ENCODE results near the gene PRM2. TPM values are rescaled to one million over a fixed set of nuclear protein-coding genes. Genes with fewer than 3 reads are reported as not detected.

PRM2 gene
- total and polyA plus RNA-seq, 12 donors = not detected

DNA sequence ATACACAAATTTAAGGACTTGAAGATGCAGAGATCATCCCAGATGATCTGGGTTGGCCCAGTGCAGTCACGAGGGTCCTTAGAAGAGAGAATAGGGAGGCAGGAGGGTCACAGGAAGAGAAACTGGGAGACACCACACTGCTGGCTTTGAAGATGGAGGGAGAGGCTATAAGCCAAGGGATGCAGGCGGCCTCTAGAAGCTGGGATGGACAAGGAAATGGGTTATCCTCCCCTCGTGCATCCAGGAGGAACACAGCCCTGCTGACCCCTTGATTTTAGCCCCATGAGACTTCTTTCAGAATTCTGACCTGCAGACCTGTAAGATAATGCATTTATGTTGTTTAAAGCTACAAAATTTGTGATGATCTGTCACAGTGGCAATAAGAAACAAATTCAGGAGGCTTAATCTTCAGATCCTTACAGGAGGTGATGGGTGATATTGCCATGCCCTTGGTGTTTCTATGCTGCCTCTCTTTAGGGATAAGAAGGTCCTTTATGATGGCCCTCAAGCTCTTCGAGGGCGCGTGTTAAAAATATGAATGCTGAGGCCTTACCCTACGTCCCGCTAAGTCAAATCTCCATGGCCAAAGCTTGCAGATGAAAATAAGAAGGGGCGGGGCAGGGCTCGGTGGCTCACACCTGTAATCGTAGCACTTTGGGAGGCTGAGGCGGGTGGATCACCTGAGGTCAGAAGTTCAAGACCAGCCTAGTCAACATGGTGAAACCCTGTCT lies 1.5 kb upstream of the PRM2 start:
- 87 to 89% methylated on average over 12 of the region's 12 CpGs for WGBS, 2 donors
- peaks cover 0 to 3% (median 0%) of the 10 kb centered on the region in 11 donors for H3K9me3 ChIP-seq
- H3K27ac ChIP-seq = no peak overlapping the region

DNA sequence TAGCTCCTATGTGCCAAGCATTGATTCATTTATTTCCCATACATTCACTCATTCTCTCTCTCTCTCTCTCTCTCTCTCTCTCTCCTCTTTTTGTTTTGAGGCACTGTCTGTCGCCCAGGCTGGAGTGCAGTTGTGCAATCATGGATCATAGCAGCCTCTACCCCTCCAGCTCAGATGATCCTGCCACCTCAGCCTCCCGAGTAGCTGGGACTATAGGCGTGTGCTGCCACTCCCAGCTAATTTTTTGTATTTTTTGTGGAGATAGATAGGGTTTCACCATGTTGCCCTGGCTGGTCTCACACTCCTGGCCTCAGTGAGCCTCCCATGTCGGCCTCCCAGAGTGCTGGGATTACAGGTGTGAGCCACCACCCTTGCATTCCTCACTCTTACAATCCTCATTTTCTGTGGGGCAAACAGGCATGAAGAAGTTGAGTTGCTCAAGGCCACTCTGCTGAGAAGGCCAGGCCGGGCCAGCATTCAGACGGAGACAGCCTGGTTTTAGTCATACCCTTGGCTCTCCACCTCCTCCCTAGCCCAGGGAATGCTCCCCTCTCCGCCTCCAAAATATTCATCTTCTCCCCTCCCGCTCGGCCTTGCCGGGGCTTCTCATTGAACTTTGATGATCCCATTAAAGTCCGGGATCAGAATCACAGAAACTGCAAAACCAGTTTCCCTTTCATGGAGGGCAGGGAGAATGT lies 765 bp upstream of the PRM2 start:
- Histone ChIP-seq H3K36me3 (no peaks in the 10 kb centered on the region), H3K4me3 (no peak overlapping the region)

More for the DNA sequence above, 1.5 kb upstream of the PRM2 start:
- DNase-seq = no peak
- no peak overlapping the region for H3K4me3 ChIP-seq
- no peak for TF ChIP-seq CTCF (IDR thresholded peaks at IDR 0.05)
- no peaks in the 10 kb centered on the region for H3K36me3 ChIP-seq
- H3K4me1 ChIP-seq = no peaks in the 10 kb centered on the region
- H3K27me3 ChIP-seq = peaks cover 0 to 4% (median 0%) of the 10 kb centered on the region in 7 donors
- intact Hi-C loops (cut with DNase I) = no loop called here
- no peak for ATAC-seq

DNA sequence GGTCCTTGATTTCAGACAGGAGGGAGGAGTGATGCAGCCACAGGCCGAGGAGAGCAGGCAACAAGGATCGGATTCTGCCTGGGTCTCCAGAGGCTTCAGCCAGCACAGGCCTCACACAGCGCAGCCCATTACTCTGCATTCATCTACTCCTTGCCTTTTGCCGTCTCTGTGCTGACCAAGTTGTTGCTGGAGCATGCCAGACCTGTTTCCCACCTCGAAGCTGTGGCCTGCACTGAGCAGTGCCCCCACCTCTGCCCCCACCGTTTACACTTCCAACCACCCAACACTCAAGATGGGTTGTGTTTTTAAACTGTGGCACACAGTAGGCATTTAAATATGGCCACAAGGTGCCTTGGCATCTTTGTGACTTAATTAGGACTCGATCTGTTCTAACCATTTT lies 1.3 kb downstream of the PRM2 start:
- H3K9me3 ChIP-seq = peaks cover 0 to 3% (median 0%) of the 10 kb centered on the region in 11 donors
- DNase-seq (no peak), ATAC-seq (no peak)
- no peak for TF ChIP-seq CTCF (IDR thresholded peaks at IDR 0.05)
- H3K4me1 ChIP-seq = no peaks in the 10 kb centered on the region
- WGBS, 2 donors = 93 to 98% methylated on average over 7 of the region's 7 CpGs
- H3K27ac ChIP-seq = no peak overlapping the region
- intact Hi-C loops (cut with DNase I) = no loop called here
- no peaks in the 10 kb centered on the region for H3K36me3 ChIP-seq
- peaks cover 0 to 4% (median 0%) of the 10 kb centered on the region in 7 donors for H3K27me3 ChIP-seq
- no peak overlapping the region for H3K4me3 ChIP-seq

More for the DNA sequence above, 765 bp upstream of the PRM2 start:
- peaks cover 0 to 3% (median 0%) of the 10 kb centered on the region in 11 donors for H3K9me3 ChIP-seq
- no peak overlapping the region for H3K27ac ChIP-seq
- no peak for TF ChIP-seq CTCF (IDR thresholded peaks at IDR 0.05)
- DNase-seq = no peak
- ATAC-seq = no peak
- peaks cover 0 to 4% (median 0%) of the 10 kb centered on the region in 7 donors for H3K27me3 ChIP-seq
- 83 to 93% methylated on average over 11 of the region's 11 CpGs for WGBS, 2 donors
- no peaks in the 10 kb centered on the region for H3K4me1 ChIP-seq
- intact Hi-C loops (cut with DNase I) = no loop called here

- peaks cover 0 to 4% (median 0%) of the 10 kb centered on the region in 7 donors for H3K27me3 ChIP-seq
Measured at GRCh38 chr16:11273721-11274324, 2.5 kb downstream of the PRM2 start.

More at GRCh38 chr16:11273721-11274324, 2.5 kb downstream of the PRM2 start:
- ATAC-seq (no peak), DNase-seq (no peak)
- Histone ChIP-seq H3K4me3 (no peak overlapping the region), H3K4me1 (no peaks in the 10 kb centered on the region), H3K36me3 (no peaks in the 10 kb centered on the region), H3K9me3 (peaks cover 0 to 3% (median 0%) of the 10 kb centered on the region in 11 donors), H3K27ac (no peak overlapping the region)
- intact Hi-C loops (cut with DNase I) = no loop called here
- 67 to 75% methylated on average over 3 of the region's 3 CpGs for WGBS, 2 donors
- TF ChIP-seq CTCF (IDR thresholded peaks at IDR 0.05) = no peak

Measured in heart right ventricle (tissue), 16 donors.